DND-41 (cell line): ENCODE results near the gene PSMC4.

Experiments
- CTCF ChIP-seq: IDR thresholded peaks from 2 replicates; pipeline ENCODE4 v1.5.1; 2012; ENCODE audit warnings: borderline replicate concordance, low read length, moderate library complexity, mild to moderate bottlenecking; ENCODE audit not compliant: poor library complexity, severe bottlenecking; ENCODE audit errors: extremely low read depth
- EZH2 ChIP-seq: IDR thresholded peaks from 3 replicates; pipeline ENCODE4 v1.6.1; 2012; ENCODE audit warnings: borderline replicate concordance, low read depth, mild to moderate bottlenecking, moderate library complexity, low read length, inconsistent platforms; ENCODE audit not compliant: severe bottlenecking

GRCh38 chr19:39966617-39967016 is 4.3 kb upstream of the PSMC4 start:
- no peak for TF ChIP-seq CTCF
- TF ChIP-seq EZH2, result no peak
